Nephron (organoid): ENCODE data around the gene PIGQ.

Experiments
- H3K27ac Mint-ChIP-seq, 3 experiments: 2 replicates each; pipeline ENCODE4 v1.8.0; 2020; ENCODE audit warnings: mixed read lengths in 3 of 3, mild to moderate bottlenecking in 2 of 3, moderate library complexity in 1 of 3
- H3K27me3 Mint-ChIP-seq: 2 replicates; pipeline ENCODE4 v1.8.0; 2021; ENCODE audit warnings: low read depth, mild to moderate bottlenecking, moderate library complexity, mixed read lengths
- H3K36me3 Mint-ChIP-seq: 2 replicates; pipeline ENCODE4 v1.8.0; 2020; ENCODE audit warnings: low read depth, mixed read lengths
- H3K4me1 Mint-ChIP-seq: 2 replicates; pipeline ENCODE4 v1.8.0; 2020; ENCODE audit warnings: mixed read lengths
- H3K4me3 Mint-ChIP-seq, 3 experiments: 2 replicates each; pipeline ENCODE4 v1.8.0; 2020; ENCODE audit warnings: mild to moderate bottlenecking in 3 of 3, mixed read lengths in 3 of 3, moderate library complexity in 2 of 3
- H3K9me3 Mint-ChIP-seq: 2 replicates; pipeline ENCODE4 v1.8.0; 2020; ENCODE audit warnings: mixed read lengths
- CTCF ChIP-seq, 3 experiments: fragments of 200-600 bp; sonication (generic); IDR thresholded peaks; one replicate each; pipeline ENCODE4 v1.5.0; 2021; ENCODE audit warnings: antibody characterized with exemption in 3 of 3; ENCODE audit not compliant: unreplicated experiment in 3 of 3

PIGQ gene

GRCh38 chr16:610513-611381 is 41.0 kb downstream of the PIGQ start:
- H3K9me3 Mint-ChIP-seq, result peaks cover 6% of the 10 kb centered on the region
- no peak overlapping the region for H3K4me3 Mint-ChIP-seq

GRCh38 chr16:615122-615521 is 45.4 kb downstream of the PIGQ start:
- no peak overlapping the region for H3K4me3 Mint-ChIP-seq
- H3K9me3 Mint-ChIP-seq, result peaks cover 6% of the 10 kb centered on the region
- H3K36me3 Mint-ChIP-seq, result peaks cover 22% of the 10 kb centered on the region
- H3K27ac Mint-ChIP-seq, result no peak overlapping the region
- H3K27me3 Mint-ChIP-seq, result no peaks in the 10 kb centered on the region
- TF ChIP-seq CTCF (IDR thresholded peaks at IDR 0.05; ENCODE audit: unreplicated experiment in 3 of 3), result no peak
- H3K4me1 Mint-ChIP-seq, result no peaks in the 10 kb centered on the region

More at GRCh38 chr16:610513-611381, 41.0 kb downstream of the PIGQ start:
- H3K27ac Mint-ChIP-seq, result peak overlapping the region in 1 of 3 experiments; percentile 57
- peak; percentile 29 to 49 (median 45) for TF ChIP-seq CTCF (IDR thresholded peaks at IDR 0.05; ENCODE audit: unreplicated experiment in 3 of 3)
- no peaks in the 10 kb centered on the region for H3K27me3 Mint-ChIP-seq
- H3K4me1 Mint-ChIP-seq, result no peaks in the 10 kb centered on the region
- H3K36me3 Mint-ChIP-seq, result peaks cover 28% of the 10 kb centered on the region

- H3K36me3 Mint-ChIP-seq, result peaks cover 22% of the 10 kb centered on the region
- H3K4me3 Mint-ChIP-seq, result no peak overlapping the region
- H3K27me3 Mint-ChIP-seq, result no peaks in the 10 kb centered on the region
- no peak overlapping the region for H3K27ac Mint-ChIP-seq
- no peaks in the 10 kb centered on the region for H3K4me1 Mint-ChIP-seq
- TF ChIP-seq CTCF (IDR thresholded peaks at IDR 0.05; ENCODE audit: unreplicated experiment in 3 of 3), result no peak
- peaks cover 6% of the 10 kb centered on the region for H3K9me3 Mint-ChIP-seq
Measured at GRCh38 chr16:616733-617586, 47.2 kb downstream of the PIGQ start.

GRCh38 chr16:617855-618254 is 48.1 kb downstream of the PIGQ start:
- TF ChIP-seq CTCF (IDR thresholded peaks at IDR 0.05; ENCODE audit: unreplicated experiment in 3 of 3), result no peak
- peaks cover 22% of the 10 kb centered on the region for H3K36me3 Mint-ChIP-seq
- no peak overlapping the region for H3K4me3 Mint-ChIP-seq
- H3K4me1 Mint-ChIP-seq, result no peaks in the 10 kb centered on the region
- no peak overlapping the region for H3K27ac Mint-ChIP-seq
- peaks cover 6% of the 10 kb centered on the region for H3K9me3 Mint-ChIP-seq
- no peaks in the 10 kb centered on the region for H3K27me3 Mint-ChIP-seq

- Mint-ChIP-seq H3K4me3 (no peak overlapping the region), H3K4me1 (no peaks in the 10 kb centered on the region), H3K9me3 (no peaks in the 10 kb centered on the region), H3K27ac (no peak overlapping the region), H3K36me3 (peaks cover 11% of the 10 kb centered on the region), H3K27me3 (no peaks in the 10 kb centered on the region)
- TF ChIP-seq CTCF (IDR thresholded peaks at IDR 0.05; ENCODE audit: unreplicated experiment in 3 of 3), result no peak
Measured at GRCh38 chr16:619476-620100, 49.8 kb downstream of the PIGQ start.
